ENCODE data around the gene CA7. TPM values are rescaled to one million over a fixed set of nuclear protein-coding genes. Genes with fewer than 3 reads are reported as not detected.

Gene CA7
- total RNA-seq (2014; rRNA removed; shearing (Covaris generic); ENCODE audit: low replicate concordance), result not detected in 2 replicates

GRCh38 chr16:66844342-66845079, at the start of gene CA7:
Gene CA7 (plus strand): TSS chr16:66844414. CDS start chr16:66844488, 74 bp downstream.
- H2AFZ ChIP-seq (ENCODE audit: low read length), result no peak within 1 kb of the TSS
- H3K4me1 ChIP-seq (ENCODE audit: low read length), result peaks cover 7% of the 10 kb centered on the region
- H3K79me2 ChIP-seq (ENCODE audit: low read length), result no peaks in the 10 kb centered on the region
- no peak within 1 kb of the TSS for H3K4me2 ChIP-seq (ENCODE audit: low read depth, low read length, poor library complexity, severe bottlenecking)
- no peaks in the 10 kb centered on the region for H3K9me2 ChIP-seq (replicated peaks; ENCODE audit: insufficient read depth, low read length)
- no peaks in the 10 kb centered on the region for H4K20me1 ChIP-seq (ENCODE audit: insufficient read depth, low read depth, low read length)
- H3K9me3 ChIP-seq (ENCODE audit: low read length), result no peaks in the 10 kb centered on the region
- H3K27me3 ChIP-seq (ENCODE audit: low read length), result no peaks in the 10 kb centered on the region
- H3K4me3 ChIP-seq (ENCODE audit: low read length), result no peak within 1 kb of the TSS
- no peak for DNase-seq
- no peak within 1 kb of the TSS for H3K27ac ChIP-seq (ENCODE audit: low read length)
- no peak within 1 kb of the TSS for H3K9ac ChIP-seq (ENCODE audit: low read length)
- no peaks in the 10 kb centered on the region for H3K36me3 ChIP-seq (ENCODE audit: insufficient read depth, low read length)

GRCh38 chr16:66798161-66798560, 46.1 kb upstream of the CA7 start:
- no peak for DNase-seq
- Histone ChIP-seq H4K20me1 (ENCODE audit: insufficient read depth, low read depth, low read length) (no peaks in the 10 kb centered on the region), H3K9ac (ENCODE audit: low read length) (no peak overlapping the region), H3K9me3 (ENCODE audit: low read length) (no peaks in the 10 kb centered on the region), H3K27ac (ENCODE audit: low read length) (no peak overlapping the region), H3K36me3 (ENCODE audit: insufficient read depth, low read length) (peaks cover 6% of the 10 kb centered on the region; the same call in 1 of the 2 replicates), H3K4me1 (ENCODE audit: low read length) (no peaks in the 10 kb centered on the region), H3K27me3 (ENCODE audit: low read length) (no peaks in the 10 kb centered on the region), H2AFZ (ENCODE audit: low read length) (no peak overlapping the region), H3K4me2 (ENCODE audit: low read depth, low read length, poor library complexity, severe bottlenecking) (no peak overlapping the region), H3K79me2 (ENCODE audit: low read length) (no peaks in the 10 kb centered on the region), H3K4me3 (ENCODE audit: low read length) (no peak overlapping the region), H3K9me2 (replicated peaks; ENCODE audit: insufficient read depth, low read length) (no peaks in the 10 kb centered on the region)

- Histone ChIP-seq H3K36me3 (ENCODE audit: insufficient read depth, low read length) (peaks cover 22% of the 10 kb centered on the region; the same call in 1 of the 2 replicates), H4K20me1 (ENCODE audit: insufficient read depth, low read depth, low read length) (no peaks in the 10 kb centered on the region), H3K4me1 (ENCODE audit: low read length) (no peaks in the 10 kb centered on the region), H3K27me3 (ENCODE audit: low read length) (no peaks in the 10 kb centered on the region), H3K79me2 (ENCODE audit: low read length) (no peaks in the 10 kb centered on the region), H2AFZ (ENCODE audit: low read length) (no peak overlapping the region), H3K27ac (ENCODE audit: low read length) (no peak overlapping the region), H3K9me2 (replicated peaks; ENCODE audit: insufficient read depth, low read length) (no peaks in the 10 kb centered on the region), H3K9me3 (ENCODE audit: low read length) (no peaks in the 10 kb centered on the region), H3K9ac (ENCODE audit: low read length) (no peak overlapping the region), H3K4me3 (ENCODE audit: low read length) (no peak overlapping the region), H3K4me2 (ENCODE audit: low read depth, low read length, poor library complexity, severe bottlenecking) (no peak overlapping the region)
- DNase-seq, result no peak
Observed at GRCh38 chr16:66800856-66801255, 43.4 kb upstream of the CA7 start.

GRCh38 chr16:66801320-66802105, 42.7 kb upstream of the CA7 start, which contains the start of gene TERB1:
Gene TERB1 (minus strand): TSS chr16:66801584. CDS start chr16:66796798, 4,786 bp downstream.
- no peak within 1 kb of the TSS for H3K4me3 ChIP-seq (ENCODE audit: low read length)
- H4K20me1 ChIP-seq (ENCODE audit: insufficient read depth, low read depth, low read length), result no peaks in the 10 kb centered on the region
- H3K9ac ChIP-seq (ENCODE audit: low read length), result no peak within 1 kb of the TSS

GRCh38 chr16:66802159-66802558, 42.1 kb upstream of the CA7 start:
- Histone ChIP-seq H3K4me1 (ENCODE audit: low read length) (no peaks in the 10 kb centered on the region), H3K4me2 (ENCODE audit: low read depth, low read length, poor library complexity, severe bottlenecking) (no peak overlapping the region), H3K9ac (ENCODE audit: low read length) (no peak overlapping the region), H3K9me2 (replicated peaks; ENCODE audit: insufficient read depth, low read length) (no peaks in the 10 kb centered on the region), H3K79me2 (ENCODE audit: low read length) (no peaks in the 10 kb centered on the region), H3K36me3 (ENCODE audit: insufficient read depth, low read length) (peaks cover 26% of the 10 kb centered on the region; the same call in 1 of the 2 replicates), H3K27me3 (ENCODE audit: low read length) (no peaks in the 10 kb centered on the region), H2AFZ (ENCODE audit: low read length) (no peak overlapping the region), H3K9me3 (ENCODE audit: low read length) (no peaks in the 10 kb centered on the region), H4K20me1 (ENCODE audit: insufficient read depth, low read depth, low read length) (no peaks in the 10 kb centered on the region), H3K4me3 (ENCODE audit: low read length) (no peak overlapping the region), H3K27ac (ENCODE audit: low read length) (no peak overlapping the region)
- no peak for DNase-seq

More at GRCh38 chr16:66801320-66802105, 42.7 kb upstream of the CA7 start, which contains the start of gene TERB1:
- Histone ChIP-seq H3K9me3 (ENCODE audit: low read length) (no peaks in the 10 kb centered on the region), H3K4me1 (ENCODE audit: low read length) (no peaks in the 10 kb centered on the region), H2AFZ (ENCODE audit: low read length) (no peak within 1 kb of the TSS), H3K27ac (ENCODE audit: low read length) (no peak within 1 kb of the TSS), H3K9me2 (replicated peaks; ENCODE audit: insufficient read depth, low read length) (no peaks in the 10 kb centered on the region), H3K27me3 (ENCODE audit: low read length) (no peaks in the 10 kb centered on the region), H3K79me2 (ENCODE audit: low read length) (no peaks in the 10 kb centered on the region), H3K4me2 (ENCODE audit: low read depth, low read length, poor library complexity, severe bottlenecking) (no peak within 1 kb of the TSS), H3K36me3 (ENCODE audit: insufficient read depth, low read length) (peaks cover 26% of the 10 kb centered on the region; the same call in 1 of the 2 replicates)
- DNase-seq, result no peak

GRCh38 chr16:66809765-66810164, 34.4 kb upstream of the CA7 start:
- no peaks in the 10 kb centered on the region for H3K79me2 ChIP-seq (ENCODE audit: low read length)
- H3K4me1 ChIP-seq (ENCODE audit: low read length), result no peaks in the 10 kb centered on the region
- no peaks in the 10 kb centered on the region for H3K9me2 ChIP-seq (replicated peaks; ENCODE audit: insufficient read depth, low read length)
- no peaks in the 10 kb centered on the region for H4K20me1 ChIP-seq (ENCODE audit: insufficient read depth, low read depth, low read length)
- no peak overlapping the region for H3K27ac ChIP-seq (ENCODE audit: low read length)
- no peak for DNase-seq
- no peak overlapping the region for H3K9ac ChIP-seq (ENCODE audit: low read length)
- no peaks in the 10 kb centered on the region for H3K9me3 ChIP-seq (ENCODE audit: low read length)
- H2AFZ ChIP-seq (ENCODE audit: low read length), result no peak overlapping the region
- no peaks in the 10 kb centered on the region for H3K27me3 ChIP-seq (ENCODE audit: low read length)
- H3K36me3 ChIP-seq (ENCODE audit: insufficient read depth, low read length), result peaks cover 54% of the 10 kb centered on the region
- no peak overlapping the region for H3K4me2 ChIP-seq (ENCODE audit: low read depth, low read length, poor library complexity, severe bottlenecking)
- no peak overlapping the region for H3K4me3 ChIP-seq (ENCODE audit: low read length)

GRCh38 chr16:66810391-66810790, 33.8 kb upstream of the CA7 start:
- H3K9me2 ChIP-seq (replicated peaks; ENCODE audit: insufficient read depth, low read length), result no peaks in the 10 kb centered on the region
- H3K79me2 ChIP-seq (ENCODE audit: low read length), result no peaks in the 10 kb centered on the region
- H4K20me1 ChIP-seq (ENCODE audit: insufficient read depth, low read depth, low read length), result no peaks in the 10 kb centered on the region
- no peaks in the 10 kb centered on the region for H3K27me3 ChIP-seq (ENCODE audit: low read length)
- H3K9me3 ChIP-seq (ENCODE audit: low read length), result no peaks in the 10 kb centered on the region
- H3K4me1 ChIP-seq (ENCODE audit: low read length), result no peaks in the 10 kb centered on the region
- no peak overlapping the region for H2AFZ ChIP-seq (ENCODE audit: low read length)
- DNase-seq, result no peak
- H3K27ac ChIP-seq (ENCODE audit: low read length), result no peak overlapping the region
- peaks cover 56% of the 10 kb centered on the region for H3K36me3 ChIP-seq (ENCODE audit: insufficient read depth, low read length)
- no peak overlapping the region for H3K9ac ChIP-seq (ENCODE audit: low read length)
- no peak overlapping the region for H3K4me3 ChIP-seq (ENCODE audit: low read length)
- H3K4me2 ChIP-seq (ENCODE audit: low read depth, low read length, poor library complexity, severe bottlenecking), result no peak overlapping the region

GRCh38 chr16:66811043-66811442, 33.2 kb upstream of the CA7 start:
- Histone ChIP-seq H4K20me1 (ENCODE audit: insufficient read depth, low read depth, low read length) (no peaks in the 10 kb centered on the region), H3K4me3 (ENCODE audit: low read length) (no peak overlapping the region), H3K27me3 (ENCODE audit: low read length) (no peaks in the 10 kb centered on the region), H3K79me2 (ENCODE audit: low read length) (no peaks in the 10 kb centered on the region), H2AFZ (ENCODE audit: low read length) (no peak overlapping the region), H3K4me2 (ENCODE audit: low read depth, low read length, poor library complexity, severe bottlenecking) (no peak overlapping the region), H3K36me3 (ENCODE audit: insufficient read depth, low read length) (peaks cover 49% of the 10 kb centered on the region), H3K4me1 (ENCODE audit: low read length) (no peaks in the 10 kb centered on the region), H3K9me3 (ENCODE audit: low read length) (no peaks in the 10 kb centered on the region), H3K9me2 (replicated peaks; ENCODE audit: insufficient read depth, low read length) (no peaks in the 10 kb centered on the region), H3K9ac (ENCODE audit: low read length) (no peak overlapping the region), H3K27ac (ENCODE audit: low read length) (no peak overlapping the region)
- no peak for DNase-seq
